HepG2 (cell line): ENCODE data around the gene KRT12. TPM values are rescaled to one million over a fixed set of nuclear protein-coding genes. Genes with fewer than 3 reads are reported as not detected.

ENCODE experiments used
- ELF1 ChIP-seq: sonication (generic); formaldehyde crosslinking; IDR thresholded peaks from 2 replicates; pipeline ENCODE4 v1.4.0; 2020; ENCODE audit warnings: missing genetic modification reagents
- FOSL2 ChIP-seq: sonication (generic); formaldehyde crosslinking; IDR thresholded peaks from 2 replicates; pipeline ENCODE4 v1.4.0; 2020; ENCODE audit warnings: missing genetic modification reagents
- GABPA ChIP-seq, 2 experiments: IDR thresholded peaks; 2 replicates each; pipeline ENCODE4 v1.6.1; 2011 to 2016; ENCODE audit warnings: low read depth in 2 of 2, low read length in 1 of 2, missing biosample characterization in 1 of 2, missing genetic modification characterization in 1 of 2
- GATAD2A ChIP-seq: IDR thresholded peaks from 2 replicates; pipeline ENCODE4 v1.6.1; 2016
- GMEB1 ChIP-seq: sonication (generic); formaldehyde crosslinking; IDR thresholded peaks from 2 replicates; pipeline ENCODE4 v1.5.1; 2020; ENCODE audit warnings: missing genetic modification reagents, mild to moderate bottlenecking, borderline replicate concordance
- IKZF5 ChIP-seq: IDR thresholded peaks from 2 replicates; pipeline ENCODE4 v1.6.1; 2018; ENCODE audit warnings: missing genetic modification reagents, mild to moderate bottlenecking, missing compliant biosample characterization
- KDM6A ChIP-seq: IDR thresholded peaks from 2 replicates; pipeline ENCODE4 v1.6.1; 2016; ENCODE audit warnings: low read depth
- MAFF ChIP-seq: IDR thresholded peaks from 2 replicates; pipeline ENCODE4 v1.6.1; 2011; ENCODE audit warnings: low read depth, low read length, improper control_type of control experiment
- MATR3 ChIP-seq: sonication (generic); formaldehyde crosslinking; IDR thresholded peaks from 2 replicates; pipeline ENCODE4 v1.4.0; 2020; ENCODE audit warnings: missing genetic modification reagents
- MIXL1 ChIP-seq: IDR thresholded peaks from 2 replicates; pipeline ENCODE4 v1.6.1; 2016
- MTF2 ChIP-seq: sonication (generic); formaldehyde crosslinking; IDR thresholded peaks from 2 replicates; pipeline ENCODE4 v1.5.0; 2020; ENCODE audit warnings: missing genetic modification reagents, borderline replicate concordance
- NR1H2 ChIP-seq: sonication (generic); formaldehyde crosslinking; IDR thresholded peaks from 2 replicates; pipeline ENCODE4 v1.8.1; 2022; ENCODE audit warnings: low read depth, missing genetic modification reagents, borderline replicate concordance
- PITX1 ChIP-seq: sonication (generic); formaldehyde crosslinking; IDR thresholded peaks from 2 replicates; pipeline ENCODE4 v1.5.1; 2020; ENCODE audit warnings: mild to moderate bottlenecking, missing genetic modification reagents
- SAP130 ChIP-seq: IDR thresholded peaks from 2 replicates; pipeline ENCODE4 v1.6.1; 2016; ENCODE audit warnings: low read depth
- SETDB1 ChIP-seq: sonication (generic); formaldehyde crosslinking; IDR thresholded peaks from 2 replicates; pipeline ENCODE4 v1.5.1; 2020; ENCODE audit warnings: missing genetic modification reagents, mild to moderate bottlenecking, borderline replicate concordance
- SMAD3 ChIP-seq: sonication (generic); formaldehyde crosslinking; IDR thresholded peaks from 2 replicates; pipeline ENCODE4 v1.4.0; 2020; ENCODE audit warnings: missing genetic modification reagents
- SOX5 ChIP-seq: IDR thresholded peaks from 2 replicates; pipeline ENCODE4 v1.6.1; 2016; ENCODE audit warnings: borderline replicate concordance
- TEAD3 ChIP-seq: optimal IDR thresholded peaks from 2 replicates; pipeline ENCODE3; 2016; ENCODE audit warnings: borderline replicate concordance
- TEF ChIP-seq: sonication (generic); formaldehyde crosslinking; IDR thresholded peaks from 2 replicates; pipeline ENCODE4 v1.5.0; 2020; ENCODE audit warnings: missing genetic modification reagents
- ZBTB3 ChIP-seq: sonication (generic); formaldehyde crosslinking; IDR thresholded peaks from 2 replicates; pipeline ENCODE4 v1.4.0; 2020; ENCODE audit warnings: low read depth, mild to moderate bottlenecking, moderate library complexity, missing genetic modification reagents, borderline replicate concordance
- ZFP82 ChIP-seq: sonication (generic); formaldehyde crosslinking; IDR thresholded peaks from 2 replicates; pipeline ENCODE4 v1.5.1; 2020; ENCODE audit warnings: mild to moderate bottlenecking, missing genetic modification reagents, borderline replicate concordance
- ZNF24 ChIP-seq: fragments of 450-650 bp; IDR thresholded peaks from 2 replicates; pipeline ENCODE4 v1.6.1; 2017; ENCODE audit warnings: antibody characterized with exemption, mild to moderate bottlenecking
- ZNF263 ChIP-seq: sonication (generic); formaldehyde crosslinking; IDR thresholded peaks from 2 replicates; pipeline ENCODE4 v1.4.0; 2020; ENCODE audit warnings: missing genetic modification reagents
- ZNF331 ChIP-seq: sonication (generic); formaldehyde crosslinking; IDR thresholded peaks from 2 replicates; pipeline ENCODE4 v1.4.0; 2020; ENCODE audit warnings: missing genetic modification reagents
- ZNF501 ChIP-seq: sonication (generic); formaldehyde crosslinking; IDR thresholded peaks from 2 replicates; pipeline ENCODE4 v1.5.1; 2020; ENCODE audit warnings: mild to moderate bottlenecking, moderate library complexity, missing genetic modification reagents
- ZNF687 ChIP-seq: sonication (generic); formaldehyde crosslinking; IDR thresholded peaks from 2 replicates; pipeline ENCODE4 v1.5.1; 2020; ENCODE audit warnings: mild to moderate bottlenecking, missing genetic modification reagents, moderate library complexity
- polyA plus RNA-seq, 8 experiments: library from polyadenylated mRNA; depleted of rRNA in 3 of 8; stranded (reverse) in 7 of 8; unstranded in 1 of 8; fragments of >200 nt; fragmentation: Illumina TruSeq in 4 of 8; extraction: Trizol in 4 of 8; gene quantifications; 2 replicates each; pipeline versions ENCODE4 v1.2.1 to v1.2.3, GENCODE V29; 2011 to 2016; ENCODE audit warnings: low read depth in 4 of 8, missing spikeins in 1 of 8, mixed read lengths in 1 of 8; ENCODE audit not compliant: insufficient read depth in 1 of 8
- total RNA-seq, 5 experiments: library from RNA; depleted of rRNA; stranded (reverse); fragments of >200 nt; fragmentation: Illumina TruSeq; extraction: Trizol; gene quantifications; 2 replicates each; pipeline ENCODE4 v1.2.3, GENCODE V29; 2016; ENCODE audit warnings: low read depth in 1 of 5

The KRT12 gene
- total and polyA plus RNA-seq, 2 of the 13 experiments (the other 11 are each of a cell fraction or from before 2014, with no cell fraction given), result 0.07 to 0.09 TPM

- TF ChIP-seq ZNF687 (CRISPR knock-in tag) (no peak), NR1H2 (CRISPR knock-in tag) (no peak), SETDB1 (CRISPR knock-in tag) (no peak), KDM6A (CRISPR knock-in tag) (no peak), FOSL2 (CRISPR knock-in tag) (peak; percentile 92), ELF1 (CRISPR knock-in tag) (peak; percentile 29; the same call in 1 of the 2 replicates), PITX1 (CRISPR knock-in tag) (0 out of 2 replicates have a peak, but pooled peaks have one; percentile 25), ZFP82 (CRISPR knock-in tag) (no peak), ZNF501 (CRISPR knock-in tag) (peak; percentile 69; the same call in 1 of the 2 replicates), TEAD3 (CRISPR knock-in tag) (peak; percentile 51), IKZF5 (CRISPR knock-in tag) (peak; percentile 83), SOX5 (CRISPR knock-in tag) (peak; percentile 21; the same call in 1 of the 2 replicates), TEF (CRISPR knock-in tag) (no peak), GATAD2A (CRISPR knock-in tag) (peak; percentile 37; the same call in 1 of the 2 replicates), MAFF (peak; percentile 11; the same call in 1 of the 2 replicates), ZNF263 (CRISPR knock-in tag) (no peak), MATR3 (no peak), MIXL1 (peak; percentile 57; the same call in 1 of the 2 replicates), ZBTB3 (no peak), MTF2 (CRISPR knock-in tag) (no peak), SAP130 (CRISPR knock-in tag) (peak; percentile 18), ZNF331 (CRISPR knock-in tag) (peak; percentile 37; the same call in 1 of the 2 replicates), GABPA (IDR thresholded peaks at IDR 0.05; ENCODE audit: low read depth, low read length) (no peak), GABPA (CRISPR knock-in tag; IDR thresholded peaks at IDR 0.05; ENCODE audit: low read depth) (peak; percentile 25; the same call in 1 of the 2 replicates), ZNF24 (peak; percentile 66; the same call in 1 of the 2 replicates), GMEB1 (CRISPR knock-in tag) (0 out of 2 replicates have a peak, but pooled peaks have one; percentile 14), SMAD3 (CRISPR knock-in tag) (peak; percentile 75; the same call in 1 of the 2 replicates)
Measured at GRCh38 chr17:40909351-40909750, 42.3 kb upstream of the KRT12 start (continued).
